Chondrocyte (in vitro differentiated cells): ENCODE results near the gene HECTD2. TPM values are rescaled to one million over a fixed set of nuclear protein-coding genes. Genes with fewer than 3 reads are reported as not detected.

Experiments
- DNase-seq: peaks from one replicate; pipeline ENCODE4 v3.0.0; 2021; ENCODE audit warnings: mixed read lengths, low spot score
- H3K27ac Mint-ChIP-seq: one replicate; pipeline ENCODE4 v1.8.0; 2021; ENCODE audit warnings: mild to moderate bottlenecking, moderate library complexity, mixed read lengths; ENCODE audit not compliant: unreplicated experiment
- H3K27me3 Mint-ChIP-seq: 2 replicates; pipeline ENCODE4 v1.8.0; 2021; ENCODE audit warnings: low read depth, mixed read lengths
- H3K36me3 Mint-ChIP-seq: 2 replicates; pipeline ENCODE4 v1.8.0; 2021; ENCODE audit warnings: low read depth, mixed read lengths
- H3K4me1 Mint-ChIP-seq: 2 replicates; pipeline ENCODE4 v1.8.0; 2021; ENCODE audit warnings: low read depth, mild to moderate bottlenecking, mixed read lengths
- H3K4me3 Mint-ChIP-seq: one replicate; pipeline ENCODE4 v1.8.0; 2021; ENCODE audit warnings: mild to moderate bottlenecking, moderate library complexity, mixed read lengths; ENCODE audit not compliant: unreplicated experiment
- H3K9me3 Mint-ChIP-seq: 2 replicates; pipeline ENCODE4 v1.8.0; 2021; ENCODE audit warnings: low read depth, mixed read lengths
- total RNA-seq: library from RNA; stranded (reverse); gene quantifications from 3 replicates; pipeline ENCODE4 v1.2.1, GENCODE V29; 2021
- TF ChIP-seq, protein P1 (sequence below): fragments of 200-600 bp; sonication (generic); IDR thresholded peaks from 2 replicates; pipeline ENCODE4 v1.5.0; 2021; ENCODE audit warnings: antibody characterized with exemption, mild to moderate bottlenecking, moderate library complexity

The HECTD2 gene
- total RNA-seq, 1 donor from 2014 or later, result 51.8 TPM

- Mint-ChIP-seq H3K4me1 (peaks cover 20% of the 10 kb centered on the region), H3K36me3 (peaks cover 7% of the 10 kb centered on the region), H3K27me3 (no peaks in the 10 kb centered on the region), H3K4me3 (no peak overlapping the region), H3K9me3 (no peaks in the 10 kb centered on the region), H3K27ac (no peak overlapping the region)
- TF ChIP-seq, protein P1, sequence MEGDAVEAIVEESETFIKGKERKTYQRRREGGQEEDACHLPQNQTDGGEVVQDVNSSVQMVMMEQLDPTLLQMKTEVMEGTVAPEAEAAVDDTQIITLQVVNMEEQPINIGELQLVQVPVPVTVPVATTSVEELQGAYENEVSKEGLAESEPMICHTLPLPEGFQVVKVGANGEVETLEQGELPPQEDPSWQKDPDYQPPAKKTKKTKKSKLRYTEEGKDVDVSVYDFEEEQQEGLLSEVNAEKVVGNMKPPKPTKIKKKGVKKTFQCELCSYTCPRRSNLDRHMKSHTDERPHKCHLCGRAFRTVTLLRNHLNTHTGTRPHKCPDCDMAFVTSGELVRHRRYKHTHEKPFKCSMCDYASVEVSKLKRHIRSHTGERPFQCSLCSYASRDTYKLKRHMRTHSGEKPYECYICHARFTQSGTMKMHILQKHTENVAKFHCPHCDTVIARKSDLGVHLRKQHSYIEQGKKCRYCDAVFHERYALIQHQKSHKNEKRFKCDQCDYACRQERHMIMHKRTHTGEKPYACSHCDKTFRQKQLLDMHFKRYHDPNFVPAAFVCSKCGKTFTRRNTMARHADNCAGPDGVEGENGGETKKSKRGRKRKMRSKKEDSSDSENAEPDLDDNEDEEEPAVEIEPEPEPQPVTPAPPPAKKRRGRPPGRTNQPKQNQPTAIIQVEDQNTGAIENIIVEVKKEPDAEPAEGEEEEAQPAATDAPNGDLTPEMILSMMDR, result peak; percentile 88
- DNase-seq, result no peak
Observed at GRCh38 chr10:91493313-91493712, 83.2 kb downstream of the HECTD2 start.

DNA sequence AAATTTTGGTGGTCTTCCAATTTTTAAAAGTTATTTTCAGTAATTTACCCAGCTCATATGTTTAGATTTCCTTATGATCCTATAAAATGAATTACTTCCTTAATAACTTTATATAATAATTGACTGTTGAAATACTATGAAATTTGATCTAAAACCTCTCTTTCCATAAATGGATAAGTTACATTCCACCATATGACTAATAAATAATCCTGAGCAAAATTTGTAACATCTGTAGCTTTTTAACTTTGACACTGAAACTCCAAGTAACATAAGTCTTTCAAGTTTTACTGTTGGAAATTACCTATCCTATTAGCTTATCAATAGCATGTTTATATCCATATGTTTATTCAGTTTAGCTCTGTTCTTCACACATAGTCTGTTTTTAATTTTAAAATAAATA lies 85.3 kb downstream of the HECTD2 start:
- no peaks in the 10 kb centered on the region for H3K9me3 Mint-ChIP-seq
- H3K27ac Mint-ChIP-seq, result no peak overlapping the region
- H3K27me3 Mint-ChIP-seq, result no peaks in the 10 kb centered on the region
- no peak for DNase-seq
- H3K4me1 Mint-ChIP-seq, result peaks cover 24% of the 10 kb centered on the region
- peaks cover 14% of the 10 kb centered on the region for H3K36me3 Mint-ChIP-seq
- H3K4me3 Mint-ChIP-seq, result no peak overlapping the region
- TF ChIP-seq, protein P1, result no peak

GRCh38 chr10:91496016-91496415 lies 85.9 kb downstream of the HECTD2 start:
- Mint-ChIP-seq H3K36me3 (peaks cover 16% of the 10 kb centered on the region), H3K4me3 (no peak overlapping the region), H3K27me3 (no peaks in the 10 kb centered on the region), H3K9me3 (no peaks in the 10 kb centered on the region), H3K27ac (no peak overlapping the region), H3K4me1 (peaks cover 24% of the 10 kb centered on the region)
- TF ChIP-seq, protein P1, result no peak
- no peak for DNase-seq

DNA sequence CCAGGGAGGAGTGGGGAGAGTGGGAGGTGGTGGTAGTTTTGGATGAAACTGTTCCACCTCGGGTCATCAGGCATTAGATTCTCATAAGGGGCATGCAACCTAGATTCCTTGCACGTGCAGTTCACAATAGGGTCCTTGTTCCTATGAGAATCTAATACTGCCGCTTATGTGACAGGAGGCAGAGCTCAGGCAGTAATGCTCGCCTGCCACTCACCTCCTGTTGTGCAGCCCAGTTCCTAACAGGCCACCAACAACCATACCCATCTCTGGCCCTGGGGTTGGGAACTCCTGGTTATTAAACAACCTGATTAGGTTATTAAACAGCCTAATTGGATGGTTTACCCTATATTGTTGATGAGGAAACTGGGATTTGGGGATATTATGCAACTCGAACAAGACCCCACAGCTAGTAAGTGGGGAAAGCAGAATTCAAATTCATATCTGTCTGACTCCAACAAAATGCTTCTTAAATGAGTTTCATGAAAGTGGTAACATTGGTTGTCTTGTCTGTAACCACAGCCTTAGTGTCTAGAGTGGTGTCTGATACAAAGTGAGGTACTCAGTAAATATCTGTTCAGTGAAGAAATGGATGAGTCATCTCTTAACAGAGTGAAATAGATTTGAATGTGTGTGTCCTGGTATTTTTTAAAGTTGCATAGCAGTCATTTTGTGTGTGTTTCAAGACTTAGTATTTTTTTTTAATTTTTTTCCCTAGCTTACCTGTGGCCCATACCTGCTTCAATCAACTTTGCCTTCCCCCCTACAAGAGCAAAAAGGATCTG lies 101.6 kb downstream of the HECTD2 start:
- H3K4me3 Mint-ChIP-seq, result no peak overlapping the region
- H3K36me3 Mint-ChIP-seq, result peaks cover 17% of the 10 kb centered on the region
- H3K27me3 Mint-ChIP-seq, result no peaks in the 10 kb centered on the region
- peak overlapping the region; percentile 89 for H3K27ac Mint-ChIP-seq
- no peaks in the 10 kb centered on the region for H3K9me3 Mint-ChIP-seq
- DNase-seq, result no peak
- TF ChIP-seq, protein P1, result no peak
- H3K4me1 Mint-ChIP-seq, result peaks cover 24% of the 10 kb centered on the region

DNA sequence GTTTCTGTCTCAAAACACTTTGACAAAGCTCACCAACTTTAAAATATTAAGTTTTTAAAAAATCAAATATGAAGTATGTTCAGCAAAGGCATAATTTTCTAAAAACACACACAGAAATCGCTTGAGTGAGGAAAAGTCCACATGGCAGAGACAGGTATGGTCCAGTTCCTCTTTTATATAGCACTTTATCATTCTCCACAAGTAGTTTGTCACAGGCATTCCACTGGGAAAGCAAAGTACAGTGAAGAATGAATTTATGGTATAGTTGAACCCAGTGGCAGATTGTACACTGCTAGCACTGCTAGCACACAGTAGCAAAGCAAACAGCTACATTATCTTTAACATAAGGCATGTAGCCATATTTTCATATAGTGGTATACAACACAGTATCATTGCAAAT lies 102.3 kb downstream of the HECTD2 start:
- Mint-ChIP-seq H3K4me1 (peaks cover 24% of the 10 kb centered on the region), H3K27me3 (no peaks in the 10 kb centered on the region), H3K27ac (peak overlapping the region; percentile 89), H3K4me3 (no peak overlapping the region), H3K36me3 (peaks cover 20% of the 10 kb centered on the region), H3K9me3 (peaks cover 2% of the 10 kb centered on the region)
- no peak for DNase-seq
- TF ChIP-seq, protein P1, result no peak
